Upper lobe of right lung (tissue), 1 donor: ENCODE data around the gene ST14. TPM values are rescaled to one million over a fixed set of nuclear protein-coding genes. Genes with fewer than 3 reads are reported as not detected.

Experiments
- ATAC-seq: fragments of 200-7000 bp; cut with Tn5 transposase; one replicate; pipeline ENCODE4 v1.9.1; 2020; ENCODE audit warnings: mild to moderate bottlenecking, moderate library complexity
- DNase-seq: peaks from one replicate; pipeline ENCODE4 v3.0.0-alpha.2; 2020
- H3K27ac ChIP-seq: fragments of 200-600 bp; one replicate; pipeline ENCODE4 v1.8.0; 2022
- H3K27me3 ChIP-seq: fragments of 200-600 bp; one replicate; pipeline ENCODE4 v1.8.0; 2022; ENCODE audit warnings: mild to moderate bottlenecking
- H3K36me3 ChIP-seq: fragments of 200-600 bp; one replicate; pipeline ENCODE4 v1.8.0; 2022
- H3K4me1 ChIP-seq: fragments of 200-600 bp; one replicate; pipeline ENCODE4 v1.8.0; 2022
- H3K4me3 ChIP-seq: fragments of 200-600 bp; one replicate; pipeline ENCODE4 v1.8.0; 2022; ENCODE audit warnings: mild to moderate bottlenecking
- H3K9me3 ChIP-seq: fragments of 200-600 bp; one replicate; pipeline ENCODE4 v1.8.0; 2022
- CTCF ChIP-seq: fragments of 200-600 bp; IDR thresholded peaks from one replicate; pipeline ENCODE4 v1.8.0; 2022; ENCODE audit warnings: antibody characterized with exemption
- intact Hi-C: fragments of 100-400 bp; cut with DNase I; formaldehyde crosslinking; loops from one replicate; pipeline ENCODE4 v1.11.0; 2022
- long read RNA-seq: library from polyadenylated mRNA; unstranded; transcript quantifications from one replicate; pipeline ENCODE4 v2.0.0, GENCODE V29; 2021
- total RNA-seq: library from RNA; stranded (reverse); fragmentation: NEBNext Ultra II Directional; extraction: Animal tissue kit (Norgen Biotek cat#: 25700); gene quantifications from one replicate; pipeline ENCODE4 v1.2.1, GENCODE V29; 2021
- donor health status: DM: no; HTN: yes; CAD: no; lungs with severe emphysema.

ST14 gene
- total RNA-seq: 59.1 TPM
- long read RNA-seq, transcript ST14-201 (19 exons, 3,539 nt): major isoform, 211 of 305 reads
- long read RNA-seq, partial matches to known transcripts: 82 of 305 reads
- long read RNA-seq, other reads (novel, unspliced or antisense): 12 of 305 reads

GRCh38 chr11:130159657-130160497, at the start of gene ST14:
Gene ST14 (plus strand): TSS chr11:130159782. CDS start chr11:130159980, 198 bp downstream.
- DNase-seq (peak; percentile 91), ATAC-seq (peak; percentile 88)
- Histone ChIP-seq H3K4me1 (peaks cover 27% of the 10 kb centered on the region), H3K4me3 (peak within 1 kb of the TSS; percentile 47), H3K9me3 (no peaks in the 10 kb centered on the region), H3K27me3 (no peaks in the 10 kb centered on the region), H3K27ac (peak within 1 kb of the TSS; percentile 65), H3K36me3 (no peaks in the 10 kb centered on the region)
- no peak for TF ChIP-seq CTCF
- intact Hi-C loops: no loop called here

- ATAC-seq (no peak), DNase-seq (no peak)
- Histone ChIP-seq H3K36me3 (peaks cover 31% of the 10 kb centered on the region), H3K4me1 (peaks cover 9% of the 10 kb centered on the region), H3K27me3 (no peaks in the 10 kb centered on the region), H3K4me3 (no peak overlapping the region), H3K9me3 (no peaks in the 10 kb centered on the region), H3K27ac (no peak overlapping the region)
- intact Hi-C loops: no loop called here
- TF ChIP-seq CTCF: no peak
These were observed 49.1 kb upstream of the ST14 start for GRCh38 chr11:130110339-130111108.

GRCh38 chr11:130112071-130112830, 47.3 kb upstream of the ST14 start:
- peaks cover 37% of the 10 kb centered on the region for H3K36me3 ChIP-seq
- H3K27ac ChIP-seq: no peak overlapping the region
- peaks cover 10% of the 10 kb centered on the region for H3K4me1 ChIP-seq
- H3K4me3 ChIP-seq: no peak overlapping the region
- H3K27me3 ChIP-seq: no peaks in the 10 kb centered on the region
- no peaks in the 10 kb centered on the region for H3K9me3 ChIP-seq
- DNase-seq (no peak), ATAC-seq (no peak)
- no peak for TF ChIP-seq CTCF
- intact Hi-C loops: no loop called here

GRCh38 chr11:130114281-130114680, 45.3 kb upstream of the ST14 start:
- ATAC-seq (no peak), DNase-seq (no peak)
- intact Hi-C loops: no loop called here
- no peaks in the 10 kb centered on the region for H3K9me3 ChIP-seq
- no peak overlapping the region for H3K4me3 ChIP-seq
- peaks cover 37% of the 10 kb centered on the region for H3K36me3 ChIP-seq
- peaks cover 24% of the 10 kb centered on the region for H3K4me1 ChIP-seq
- no peaks in the 10 kb centered on the region for H3K27me3 ChIP-seq
- H3K27ac ChIP-seq: no peak overlapping the region
- TF ChIP-seq CTCF: no peak

GRCh38 chr11:130114726-130115125, 44.9 kb upstream of the ST14 start:
- no peak overlapping the region for H3K4me3 ChIP-seq
- no peak for ATAC-seq
- peaks cover 27% of the 10 kb centered on the region for H3K4me1 ChIP-seq
- H3K27me3 ChIP-seq: no peaks in the 10 kb centered on the region
- no peak for TF ChIP-seq CTCF
- intact Hi-C loops: no loop called here
- peaks cover 37% of the 10 kb centered on the region for H3K36me3 ChIP-seq
- no peak overlapping the region for H3K27ac ChIP-seq
- no peaks in the 10 kb centered on the region for H3K9me3 ChIP-seq
- DNase-seq: no peak
